GM12875 (cell line): ENCODE results near the gene TRAPPC11.

ENCODE experiments used
- H3K4me3 ChIP-seq: one replicate; pipeline ENCODE4 v1.5.1; 2011; ENCODE audit warnings: low read depth, low read length, control low read depth
- TF ChIP-seq, protein P1 (sequence below): IDR thresholded peaks from 2 replicates; pipeline ENCODE4 v1.5.1; 2011; ENCODE audit warnings: low read depth, mild to moderate bottlenecking, control low read depth, inconsistent platforms, low read length, moderate library complexity, borderline replicate concordance; ENCODE audit not compliant: insufficient read depth

TRAPPC11 gene

DNA sequence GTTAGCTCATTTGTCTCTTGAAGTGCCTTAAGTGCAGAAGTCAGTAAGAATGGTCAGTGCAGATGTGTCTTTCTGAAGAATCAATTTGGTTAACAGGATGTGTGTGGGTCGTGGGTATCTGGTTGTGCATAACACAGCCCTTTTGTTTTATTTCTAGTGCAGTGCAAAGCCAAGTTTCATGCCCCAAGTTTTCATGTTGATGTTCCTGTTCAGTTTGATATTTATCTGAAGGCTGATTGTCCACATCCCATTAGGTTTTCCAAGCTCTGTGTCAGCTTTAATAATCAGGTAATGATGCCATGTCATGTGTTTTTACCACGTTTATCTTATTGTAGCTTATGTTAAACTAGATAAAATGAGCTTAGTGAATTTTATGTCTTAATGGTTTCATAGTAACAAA is 27.4 kb downstream of the TRAPPC11 start:
- H3K4me3 ChIP-seq: no peak overlapping the region

DNA sequence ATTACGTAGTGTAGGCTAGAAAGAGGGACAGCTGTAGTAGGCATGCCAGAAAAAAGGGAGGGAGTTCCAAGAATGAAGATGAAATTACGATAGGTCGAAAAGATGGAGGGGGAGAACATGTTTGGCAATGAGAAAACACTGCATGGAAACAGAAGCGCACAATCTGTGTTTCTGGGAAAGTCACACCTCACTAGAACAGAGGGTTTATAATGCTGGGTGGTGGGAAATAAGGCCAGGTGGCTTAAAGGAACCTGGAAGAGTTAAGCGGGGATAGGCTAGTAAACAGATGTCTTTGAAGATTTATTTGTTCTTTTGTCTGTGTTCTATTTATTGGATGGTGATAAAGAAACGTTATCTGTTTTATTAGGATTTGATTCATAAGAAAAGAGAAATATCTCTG is 29.1 kb downstream of the TRAPPC11 start:
- TF ChIP-seq, protein P1, sequence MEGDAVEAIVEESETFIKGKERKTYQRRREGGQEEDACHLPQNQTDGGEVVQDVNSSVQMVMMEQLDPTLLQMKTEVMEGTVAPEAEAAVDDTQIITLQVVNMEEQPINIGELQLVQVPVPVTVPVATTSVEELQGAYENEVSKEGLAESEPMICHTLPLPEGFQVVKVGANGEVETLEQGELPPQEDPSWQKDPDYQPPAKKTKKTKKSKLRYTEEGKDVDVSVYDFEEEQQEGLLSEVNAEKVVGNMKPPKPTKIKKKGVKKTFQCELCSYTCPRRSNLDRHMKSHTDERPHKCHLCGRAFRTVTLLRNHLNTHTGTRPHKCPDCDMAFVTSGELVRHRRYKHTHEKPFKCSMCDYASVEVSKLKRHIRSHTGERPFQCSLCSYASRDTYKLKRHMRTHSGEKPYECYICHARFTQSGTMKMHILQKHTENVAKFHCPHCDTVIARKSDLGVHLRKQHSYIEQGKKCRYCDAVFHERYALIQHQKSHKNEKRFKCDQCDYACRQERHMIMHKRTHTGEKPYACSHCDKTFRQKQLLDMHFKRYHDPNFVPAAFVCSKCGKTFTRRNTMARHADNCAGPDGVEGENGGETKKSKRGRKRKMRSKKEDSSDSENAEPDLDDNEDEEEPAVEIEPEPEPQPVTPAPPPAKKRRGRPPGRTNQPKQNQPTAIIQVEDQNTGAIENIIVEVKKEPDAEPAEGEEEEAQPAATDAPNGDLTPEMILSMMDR: no peak
- no peak overlapping the region for H3K4me3 ChIP-seq

More for the DNA sequence above, 27.4 kb downstream of the TRAPPC11 start:
- TF ChIP-seq, protein P1: no peak

- TF ChIP-seq, protein P1: no peak
- no peak overlapping the region for H3K4me3 ChIP-seq
Measured at GRCh38 chr4:183691006-183691405, 31.9 kb downstream of the TRAPPC11 start.

DNA sequence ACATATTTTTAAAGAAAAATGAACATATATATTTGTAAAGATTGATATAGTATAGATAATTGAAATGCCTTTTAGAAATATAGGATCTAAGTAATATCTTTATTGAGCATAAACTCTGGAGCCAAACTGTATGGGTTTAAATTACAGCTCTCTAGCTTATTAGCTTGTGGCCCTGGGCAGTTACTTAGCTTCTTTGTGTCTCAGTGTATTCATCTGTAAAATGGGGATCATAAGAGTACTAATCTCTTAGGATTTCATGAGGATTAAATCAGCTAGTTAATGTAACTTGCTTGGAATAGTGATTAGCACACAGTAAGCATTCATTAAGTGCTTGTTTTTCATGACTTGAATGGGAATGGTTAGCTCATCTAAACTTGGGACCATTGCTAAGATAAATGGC is 32.8 kb downstream of the TRAPPC11 start:
- no peak overlapping the region for H3K4me3 ChIP-seq
- TF ChIP-seq, protein P1: no peak

DNA sequence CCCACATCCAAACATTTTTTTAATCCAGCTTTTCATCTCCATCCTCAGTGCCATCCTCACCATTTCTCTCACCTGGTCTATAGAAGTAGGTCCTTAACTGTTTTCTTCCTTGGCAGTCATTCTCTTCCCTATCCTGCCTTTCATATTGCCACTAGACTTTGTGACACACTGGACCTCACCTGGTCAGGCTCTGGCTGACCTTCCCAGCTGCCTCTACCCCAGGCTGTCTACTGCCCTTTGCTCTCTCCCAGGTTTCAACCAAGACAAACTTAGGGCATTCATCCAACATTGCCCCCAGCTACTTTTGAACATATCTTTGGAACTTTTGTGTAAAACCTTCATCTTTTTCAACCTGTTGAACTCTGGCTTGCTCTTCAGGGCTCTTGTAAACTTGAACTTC is 39.8 kb downstream of the TRAPPC11 start:
- H3K4me3 ChIP-seq: no peak overlapping the region
- TF ChIP-seq, protein P1: no peak

DNA sequence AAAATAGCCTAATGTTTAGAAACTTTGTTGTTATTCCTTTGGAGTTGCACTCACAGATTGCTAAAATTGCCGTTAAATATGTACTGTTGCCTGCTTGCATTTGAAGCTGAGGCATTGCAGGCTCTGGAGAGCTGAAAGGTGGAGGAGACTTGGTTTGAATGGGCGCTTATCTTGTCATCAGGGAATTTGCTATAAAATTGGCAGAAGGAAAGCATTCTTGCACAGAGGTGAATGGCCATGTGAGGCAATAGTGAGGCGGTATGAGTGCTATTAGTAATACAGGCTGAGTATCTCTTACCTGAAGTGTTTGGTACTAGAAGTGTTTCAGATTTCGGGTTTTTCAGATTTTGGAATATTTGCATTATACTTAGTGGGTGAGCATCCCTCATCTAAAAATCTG is 41.3 kb downstream of the TRAPPC11 start:
- H3K4me3 ChIP-seq: no peak overlapping the region
- TF ChIP-seq, protein P1: no peak

GRCh38 chr4:183702492-183702891 is 43.4 kb downstream of the TRAPPC11 start:
- no peak overlapping the region for H3K4me3 ChIP-seq
- TF ChIP-seq, protein P1: no peak
